Measurements from ENCODE around the gene IL36RN.

DNA sequence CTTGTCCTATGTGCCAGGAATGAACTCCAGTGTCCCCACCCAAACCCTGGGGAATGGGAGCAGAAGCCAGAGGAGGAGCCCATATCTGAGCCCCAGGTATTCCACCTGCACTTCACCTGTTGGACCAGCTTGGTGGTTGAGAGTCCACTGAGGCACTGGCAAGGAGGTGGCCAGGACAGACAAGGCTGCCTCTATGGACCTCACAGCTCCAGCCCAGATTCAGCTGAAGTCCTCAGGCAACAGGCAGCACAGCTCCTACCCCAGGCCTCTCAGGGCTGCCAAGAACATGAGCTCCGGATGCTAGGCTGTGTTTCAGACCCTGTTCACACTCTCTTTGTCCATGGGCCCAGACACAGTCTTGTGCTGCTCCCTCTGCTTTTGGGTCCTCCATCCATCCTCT lies 5.9 kb downstream of the IL36RN start:
- TF ChIP-seq CTCF (IDR thresholded peaks at IDR 0.05; ENCODE audit: low read length) (no peak), EZH2 (optimal IDR thresholded peaks at IDR 0.05; ENCODE audit: low read depth, low read length) (no peak)

Measured in MM.1S (cell line).